KG1 (cell line): ENCODE results near the gene TRIM37.
"Not testable (repeated sequence)": the region's sequence is repeated elsewhere in the genome, so short reads cannot be mapped to it uniquely, and the experiment has no call there.

Experiments
- DNase-seq: peaks from one replicate; lab custom pipeline; 2025; lab: John Stamatoyannopoulos, UW

The TRIM37 gene

GRCh38 chr17:59111539-59111938, 4.9 kb upstream of the TRIM37 start:
- no peak for DNase-seq

- no peak for DNase-seq
These were observed 4.3 kb upstream of the TRIM37 start for GRCh38 chr17:59110973-59111372.

GRCh38 chr17:59108400-59109102, 1.9 kb upstream of the TRIM37 start:
- no peak for DNase-seq

GRCh38 chr17:59107306-59107670, 608 bp upstream of the TRIM37 start:
- peak; percentile 21 for DNase-seq

- DNase-seq, result peak; percentile 16
These were observed 723 bp downstream of the TRIM37 start for GRCh38 chr17:59105852-59106462.

GRCh38 chr17:59101178-59101577, 5.5 kb downstream of the TRIM37 start:
- DNase-seq, result no peak

GRCh38 chr17:59097876-59098275, 8.8 kb downstream of the TRIM37 start:
- no peak for DNase-seq

- no peak for DNase-seq
These were observed 11.7 kb downstream of the TRIM37 start for GRCh38 chr17:59094861-59095530.

GRCh38 chr17:59093702-59094231, 12.9 kb downstream of the TRIM37 start:
- no peak for DNase-seq

GRCh38 chr17:59093145-59093701, 13.5 kb downstream of the TRIM37 start:
- DNase-seq, result no peak

- DNase-seq, result not testable (repeated sequence)
These were observed 16.1 kb downstream of the TRIM37 start for GRCh38 chr17:59090593-59090992.

- DNase-seq, result no peak
These were observed 22.5 kb downstream of the TRIM37 start for GRCh38 chr17:59084154-59084553.

- DNase-seq, result no peak
These were observed 32.2 kb downstream of the TRIM37 start for GRCh38 chr17:59074494-59074893.

GRCh38 chr17:59073972-59074371, 32.7 kb downstream of the TRIM37 start:
- DNase-seq, result no peak

- no peak for DNase-seq
These were observed 36.8 kb downstream of the TRIM37 start for GRCh38 chr17:59069856-59070255.

- no peak for DNase-seq
These were observed 38.9 kb downstream of the TRIM37 start for GRCh38 chr17:59067756-59068155.

- no peak for DNase-seq
These were observed 39.3 kb downstream of the TRIM37 start for GRCh38 chr17:59067340-59067739.

- DNase-seq, result no peak
These were observed 44.2 kb downstream of the TRIM37 start for GRCh38 chr17:59062509-59062908.

- DNase-seq, result no peak
These were observed 49.8 kb downstream of the TRIM37 start for GRCh38 chr17:59056857-59057256.

GRCh38 chr17:59049798-59050197, 56.9 kb downstream of the TRIM37 start:
- DNase-seq, result no peak

GRCh38 chr17:59047616-59048015, 59.1 kb downstream of the TRIM37 start:
- DNase-seq, result no peak

- DNase-seq, result no peak
These were observed 60.5 kb downstream of the TRIM37 start for GRCh38 chr17:59046192-59046591.

- DNase-seq, result no peak
These were observed 67.9 kb downstream of the TRIM37 start for GRCh38 chr17:59038734-59039133.
